WERI-Rb-1 (cell line): ENCODE measurements around the gene FAM181A.
A peak's percentile ranks its signal among the peaks of the same experiment; 100 is the strongest.

Experiments used
- DNase-seq: peaks from one replicate; pipeline ENCODE4 v3.0.0-alpha.2; 2020
- H3K27ac ChIP-seq: fragments of 250-450 bp; sonication (Bioruptor Pico); 2 replicates; pipeline ENCODE4 v1.5.1; 2020; ENCODE audit warnings: mild to moderate bottlenecking, moderate library complexity
- H3K27me3 ChIP-seq: fragments of 250-450 bp; sonication (Bioruptor Pico); 2 replicates; pipeline ENCODE4 v1.5.1; 2021; ENCODE audit warnings: mild to moderate bottlenecking, low read depth, moderate library complexity; ENCODE audit not compliant: insufficient read depth, severe bottlenecking
- H3K36me3 ChIP-seq: fragments of 250-450 bp; sonication (Bioruptor Pico); 2 replicates; pipeline ENCODE4 v1.5.1; 2020; ENCODE audit warnings: mild to moderate bottlenecking, moderate library complexity
- H3K4me3 ChIP-seq: 2 replicates; pipeline ENCODE4 v1.5.1; 2011; ENCODE audit warnings: low read depth, mild to moderate bottlenecking, control low read depth, low read length
- H3K9me3 ChIP-seq: fragments of 250-450 bp; sonication (Bioruptor Pico); 2 replicates; pipeline ENCODE4 v1.5.1; 2021; ENCODE audit warnings: mild to moderate bottlenecking, moderate library complexity; ENCODE audit not compliant: severe bottlenecking
- CTCF ChIP-seq: IDR thresholded peaks from 2 replicates; pipeline ENCODE4 v1.5.1; 2011; ENCODE audit warnings: low read depth, mild to moderate bottlenecking, control low read depth, inconsistent platforms, low read length

Gene FAM181A

DNA sequence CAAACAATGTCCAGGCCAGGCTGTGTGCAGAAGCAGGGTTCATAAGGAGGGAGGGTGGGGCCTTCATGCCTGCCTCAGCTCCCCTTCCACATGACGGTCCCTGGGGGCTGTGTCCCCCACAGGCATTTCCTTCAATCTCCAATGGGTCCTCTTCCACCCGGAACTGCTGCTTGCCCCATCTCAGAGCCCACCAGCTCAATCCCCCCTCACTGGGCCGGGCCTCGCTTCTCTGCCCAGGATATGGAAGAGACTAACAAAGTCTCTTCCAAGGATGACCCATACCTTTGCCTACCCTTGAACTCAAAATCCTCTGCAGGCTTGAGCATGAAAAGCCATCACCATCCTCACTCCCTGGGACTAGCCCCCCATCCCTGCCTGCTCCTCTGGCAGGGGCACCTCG is 28.4 kb upstream of the FAM181A start:
- DNase-seq: no peak
- Histone ChIP-seq H3K9me3 (no peaks in the 10 kb centered on the region), H3K27ac (no peak overlapping the region), H3K4me3 (no peak overlapping the region), H3K27me3 (no peaks in the 10 kb centered on the region), H3K36me3 (no peaks in the 10 kb centered on the region)
- no peak for TF ChIP-seq CTCF

GRCh38 chr14:93901813-93902212 is 25.3 kb upstream of the FAM181A start:
- H3K9me3 ChIP-seq: no peaks in the 10 kb centered on the region
- H3K27ac ChIP-seq: no peak overlapping the region
- no peak overlapping the region for H3K4me3 ChIP-seq
- no peaks in the 10 kb centered on the region for H3K27me3 ChIP-seq
- TF ChIP-seq CTCF: no peak
- DNase-seq: no peak
- H3K36me3 ChIP-seq: no peaks in the 10 kb centered on the region

- DNase-seq: no peak
- Histone ChIP-seq H3K4me3 (no peak overlapping the region), H3K36me3 (no peaks in the 10 kb centered on the region), H3K27ac (no peak overlapping the region), H3K9me3 (peaks cover 1% of the 10 kb centered on the region), H3K27me3 (no peaks in the 10 kb centered on the region)
- TF ChIP-seq CTCF: no peak
Observed at GRCh38 chr14:93902619-93903307, 24.4 kb upstream of the FAM181A start.

DNA sequence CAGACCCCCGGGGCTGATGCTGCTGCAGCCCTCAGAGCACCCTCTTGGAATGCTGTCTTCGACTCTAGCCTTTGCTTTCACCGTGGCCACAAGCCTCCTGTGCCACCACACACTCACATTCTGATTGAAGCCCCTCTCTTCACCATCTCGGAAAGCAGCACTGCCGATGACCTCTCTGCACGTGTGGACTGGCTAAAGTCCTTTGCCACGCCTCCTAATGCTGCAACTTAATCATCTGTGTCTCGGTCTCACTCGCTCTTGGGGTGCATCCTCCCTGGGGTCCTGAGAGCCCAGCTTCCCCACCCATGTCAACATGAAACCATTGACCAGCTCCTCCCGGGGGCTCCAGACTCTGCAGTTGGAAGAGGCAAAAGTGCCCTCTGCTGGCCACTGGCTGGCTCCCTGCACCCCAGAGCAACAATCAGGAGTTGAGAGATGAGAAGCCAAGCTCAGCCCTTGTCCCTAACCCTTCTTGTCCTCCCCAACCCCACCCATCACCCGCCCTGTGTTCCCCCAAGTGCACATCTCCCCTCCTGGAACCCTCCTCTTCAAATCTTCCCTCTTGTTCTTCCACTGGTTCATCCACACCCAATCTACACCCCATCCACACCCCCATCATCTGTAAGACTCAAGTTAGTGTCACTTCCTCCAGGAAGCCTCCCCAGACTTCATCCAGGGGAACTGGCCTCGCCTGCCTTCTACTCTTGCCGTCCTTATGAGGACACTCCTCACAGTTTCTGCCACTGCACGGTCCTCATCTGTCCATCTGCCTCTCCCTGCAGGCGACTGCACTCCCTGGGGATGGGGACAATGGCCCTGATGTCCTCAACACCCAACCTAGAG is 23.6 kb upstream of the FAM181A start:
- H3K27me3 ChIP-seq: no peaks in the 10 kb centered on the region
- TF ChIP-seq CTCF: peak; percentile 88
- peak; percentile 75 for DNase-seq
- H3K4me3 ChIP-seq: no peak overlapping the region
- H3K9me3 ChIP-seq: peaks cover 9% of the 10 kb centered on the region
- H3K27ac ChIP-seq: no peak overlapping the region
- H3K36me3 ChIP-seq: no peaks in the 10 kb centered on the region

- H3K27me3 ChIP-seq: no peaks in the 10 kb centered on the region
- peak overlapping the region; percentile 92 for H3K27ac ChIP-seq
- peak; percentile 92 for DNase-seq
- H3K4me3 ChIP-seq: peak overlapping the region; percentile 19
- H3K36me3 ChIP-seq: no peaks in the 10 kb centered on the region
- peaks cover 13% of the 10 kb centered on the region for H3K9me3 ChIP-seq
- no peak; the same call in 1 of the 2 replicates for TF ChIP-seq CTCF
Observed at GRCh38 chr14:93905623-93906022, 21.5 kb upstream of the FAM181A start.
